GM12801 (cell line): Measurements from ENCODE around the gene ERH.

Experiments
- TF ChIP-seq, protein P1 (sequence below): IDR thresholded peaks from one replicate; pipeline ENCODE4 v1.5.1; 2011; ENCODE audit warnings: control low read depth; ENCODE audit not compliant: insufficient read length; ENCODE audit errors: extremely low read depth

Gene ERH

DNA sequence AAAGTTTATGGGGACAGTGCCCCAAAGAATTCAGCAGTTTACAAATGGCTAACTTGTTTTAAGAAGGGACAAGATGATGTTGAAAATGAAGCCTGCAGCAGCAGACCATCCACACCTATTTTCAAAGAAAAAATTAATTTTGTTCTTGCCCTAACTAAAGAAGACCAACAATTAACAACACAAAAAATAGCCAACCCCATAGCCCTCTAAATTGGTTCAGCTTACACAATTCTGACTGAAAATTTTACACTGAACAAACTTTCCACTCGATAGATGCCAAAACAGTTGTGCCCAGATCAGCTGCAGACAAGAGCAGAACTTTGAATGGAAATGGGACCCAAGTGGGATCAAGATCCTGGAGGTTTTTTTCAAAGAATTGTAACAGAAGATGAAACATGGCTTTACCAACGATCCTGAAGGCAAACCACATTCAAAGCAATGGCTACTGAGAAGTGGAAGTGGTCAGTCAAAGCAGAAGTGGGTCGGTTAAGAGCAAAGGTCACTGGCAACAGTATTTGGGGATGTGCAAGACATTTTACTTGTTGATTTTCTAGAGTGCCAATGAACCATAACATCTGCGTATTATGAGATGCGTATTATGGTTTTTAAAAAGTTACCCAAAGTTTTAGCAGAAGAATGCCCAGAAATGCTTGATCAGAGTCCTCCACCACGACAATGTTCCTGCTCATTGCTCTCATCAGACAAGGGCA, 30.3 kb upstream of the ERH start:
- TF ChIP-seq, protein P1, sequence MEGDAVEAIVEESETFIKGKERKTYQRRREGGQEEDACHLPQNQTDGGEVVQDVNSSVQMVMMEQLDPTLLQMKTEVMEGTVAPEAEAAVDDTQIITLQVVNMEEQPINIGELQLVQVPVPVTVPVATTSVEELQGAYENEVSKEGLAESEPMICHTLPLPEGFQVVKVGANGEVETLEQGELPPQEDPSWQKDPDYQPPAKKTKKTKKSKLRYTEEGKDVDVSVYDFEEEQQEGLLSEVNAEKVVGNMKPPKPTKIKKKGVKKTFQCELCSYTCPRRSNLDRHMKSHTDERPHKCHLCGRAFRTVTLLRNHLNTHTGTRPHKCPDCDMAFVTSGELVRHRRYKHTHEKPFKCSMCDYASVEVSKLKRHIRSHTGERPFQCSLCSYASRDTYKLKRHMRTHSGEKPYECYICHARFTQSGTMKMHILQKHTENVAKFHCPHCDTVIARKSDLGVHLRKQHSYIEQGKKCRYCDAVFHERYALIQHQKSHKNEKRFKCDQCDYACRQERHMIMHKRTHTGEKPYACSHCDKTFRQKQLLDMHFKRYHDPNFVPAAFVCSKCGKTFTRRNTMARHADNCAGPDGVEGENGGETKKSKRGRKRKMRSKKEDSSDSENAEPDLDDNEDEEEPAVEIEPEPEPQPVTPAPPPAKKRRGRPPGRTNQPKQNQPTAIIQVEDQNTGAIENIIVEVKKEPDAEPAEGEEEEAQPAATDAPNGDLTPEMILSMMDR: no peak

DNA sequence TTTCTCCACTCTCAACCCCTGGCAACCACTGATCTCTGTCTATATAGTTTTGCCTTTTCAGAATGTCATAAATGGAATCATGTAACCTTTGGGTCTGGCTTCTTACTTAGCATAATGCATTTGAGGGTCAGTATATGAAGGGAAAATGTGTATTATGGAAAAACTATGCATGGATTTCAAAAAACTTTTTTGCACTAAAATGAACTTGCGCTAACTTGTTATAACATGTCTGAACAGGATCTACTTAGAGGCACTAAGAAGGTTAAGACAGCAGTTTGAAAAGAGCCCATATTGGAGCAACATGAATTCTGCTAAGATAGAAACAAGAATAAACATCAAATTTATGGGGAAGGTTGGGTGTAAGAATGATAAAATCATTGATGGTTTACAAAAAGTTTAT, 29.5 kb upstream of the ERH start:
- TF ChIP-seq, protein P1: no peak

DNA sequence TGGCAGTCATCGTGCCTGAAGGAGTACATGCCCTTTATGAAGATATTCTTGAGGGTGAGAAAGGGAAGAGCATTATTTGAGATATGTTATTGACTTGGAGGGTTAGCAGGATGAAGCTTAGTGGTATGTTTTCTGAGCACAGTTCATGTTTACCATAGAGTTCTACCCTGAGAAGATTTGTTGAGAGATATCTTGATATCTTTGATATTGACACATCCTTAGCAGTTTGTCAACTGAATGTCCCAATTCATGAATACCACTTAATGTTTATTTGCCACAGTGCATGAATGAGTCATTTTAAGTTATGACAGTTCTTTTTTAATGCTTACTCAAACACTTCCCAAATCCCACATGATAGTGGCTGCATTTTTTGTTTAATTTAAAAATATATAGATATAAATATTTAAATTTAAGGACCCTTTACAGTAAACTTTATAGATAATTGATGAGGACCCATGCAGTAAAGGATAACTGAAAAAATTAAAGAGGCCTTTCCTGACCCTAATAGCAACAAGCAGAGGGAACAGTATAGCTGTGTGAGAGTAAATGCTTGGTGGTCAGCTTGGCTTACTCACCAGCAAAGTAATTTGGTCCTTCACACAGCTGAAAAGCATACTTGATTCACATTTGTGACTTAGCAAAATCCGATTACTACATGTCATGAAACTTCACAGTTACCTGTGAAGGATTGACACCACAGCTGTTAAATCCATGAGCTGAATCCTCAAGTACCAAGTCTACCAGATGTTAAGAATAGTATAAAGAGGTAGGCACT, 26.2 kb upstream of the ERH start:
- TF ChIP-seq, protein P1: no peak

DNA sequence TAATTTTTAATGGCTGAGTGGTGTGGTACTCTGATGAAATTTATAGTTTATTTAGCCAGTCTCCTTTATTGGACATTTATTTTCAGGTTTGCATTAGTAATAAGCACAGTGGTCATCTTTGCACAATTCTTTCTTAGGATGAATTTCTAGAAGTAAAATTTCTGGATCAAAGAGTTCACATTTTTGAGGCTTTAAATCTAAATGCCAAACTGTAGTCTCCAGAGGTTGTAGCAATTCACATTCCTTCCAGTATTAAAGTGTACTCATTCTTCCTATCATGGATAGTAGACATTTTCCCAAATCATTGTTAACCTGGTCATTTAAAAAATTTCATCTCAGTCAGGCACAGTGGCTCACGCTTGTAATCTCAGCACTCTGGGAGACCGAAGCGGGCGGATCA, 25.2 kb upstream of the ERH start:
- TF ChIP-seq, protein P1: no peak

DNA sequence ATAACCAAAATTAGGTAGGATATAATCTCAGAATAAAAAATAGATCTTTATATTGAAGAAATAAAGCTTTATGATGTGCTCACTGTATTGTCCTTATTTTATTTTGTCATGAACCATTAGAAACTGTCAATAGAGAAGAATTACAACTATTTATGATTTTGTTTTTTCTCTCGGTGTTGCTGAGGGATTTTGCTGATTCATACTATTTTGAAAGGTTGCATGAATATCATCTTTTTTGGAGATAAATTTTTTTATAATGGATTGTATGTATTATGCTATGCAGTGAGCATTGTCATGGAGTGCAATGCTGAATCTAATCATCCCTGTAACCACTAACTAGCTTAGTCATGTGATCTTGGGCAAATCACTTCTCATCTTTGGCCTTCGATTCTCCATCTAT, 15.4 kb upstream of the ERH start:
- TF ChIP-seq, protein P1: no peak

DNA sequence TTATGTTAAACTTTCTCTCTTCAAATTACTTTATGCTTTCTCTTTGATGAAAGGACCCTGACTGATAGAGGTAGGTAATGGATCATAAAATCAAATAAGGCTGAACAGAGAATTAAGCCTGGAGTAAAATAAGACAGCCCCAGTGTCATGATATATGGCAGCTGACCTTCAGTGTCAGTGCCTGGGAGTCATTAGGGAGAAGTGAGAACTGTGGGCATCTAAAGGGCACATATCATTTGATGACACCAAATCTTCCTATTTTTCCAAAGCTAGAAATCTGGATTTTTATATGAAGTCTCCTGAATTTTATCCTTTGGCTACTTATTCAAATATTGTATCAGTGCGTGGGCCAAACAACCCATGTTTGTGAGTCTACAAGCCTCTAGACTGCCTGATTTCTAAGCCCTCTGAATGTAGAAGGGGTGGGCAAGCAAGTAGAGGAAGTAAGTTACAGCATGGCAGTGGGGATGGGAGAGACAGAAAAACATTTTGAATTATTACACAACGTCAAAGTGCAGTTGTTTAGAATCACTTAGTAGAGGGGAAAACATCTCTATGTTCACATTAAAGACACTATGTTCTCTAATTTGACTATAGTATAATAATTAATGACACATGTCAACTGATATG, 10.3 kb upstream of the ERH start:
- TF ChIP-seq, protein P1: no peak

DNA sequence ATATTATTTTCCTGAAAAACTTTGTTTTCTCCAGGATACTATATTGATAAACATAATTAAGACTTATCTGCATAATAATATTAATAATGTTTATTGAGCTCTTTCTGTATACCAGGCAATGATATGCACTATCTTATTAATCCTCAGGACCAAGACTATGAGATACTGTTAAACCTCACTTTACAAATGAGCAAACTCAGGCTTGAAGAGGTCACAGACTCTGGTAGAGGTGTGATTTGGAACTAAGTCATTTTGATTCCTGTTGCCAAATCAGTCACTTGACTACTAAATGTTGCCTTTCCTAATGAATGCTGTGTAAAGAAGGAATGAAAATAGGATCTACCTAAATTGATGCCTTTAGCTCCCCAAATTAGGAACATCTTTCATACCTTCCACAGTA, 7.7 kb upstream of the ERH start:
- TF ChIP-seq, protein P1: no peak
